ENCODE data around the gene SLC25A21. TPM values are rescaled to one million over a fixed set of nuclear protein-coding genes. Genes with fewer than 3 reads are reported as not detected.
"Not testable (repeated sequence)": the region's sequence is repeated elsewhere in the genome, so short reads cannot be mapped to it uniquely, and the experiment has no call there.

The SLC25A21 gene
- total RNA-seq, 1 experiment from 2014 or later: 7.1 TPM

- H3K9me3 Mint-ChIP-seq: no peaks in the 10 kb centered on the region
- no CpG with 5 or more reads among the region's 5 CpGs for WGBS (ENCODE audit: extremely low coverage, insufficient read length, low lambda C conversion rate)
These were observed 355.9 kb downstream of the SLC25A21 start for GRCh38 chr14:36816481-36816880.

GRCh38 chr14:36814783-36815182 lies 357.6 kb downstream of the SLC25A21 start:
- not testable (repeated sequence) for H3K4me1 Mint-ChIP-seq; H3K27ac Mint-ChIP-seq; H3K4me1 ChIP-seq (ENCODE audit: insufficient read depth, low read length); H3K4me3 Mint-ChIP-seq; H4K91ac ChIP-seq (ENCODE audit: insufficient read length, low read depth, low read length); H3K9me3 ChIP-seq (ENCODE audit: control insufficient read depth, low read depth, low read length); H3K18ac ChIP-seq (ENCODE audit: insufficient read length, low read depth, low read length); H3K14ac ChIP-seq (ENCODE audit: insufficient read depth, low read length); H4K20me1 ChIP-seq (ENCODE audit: control insufficient read depth, insufficient read depth, insufficient read length); H3K56ac ChIP-seq (ENCODE audit: insufficient read length, low read depth, low read length); H3K79me1 ChIP-seq (ENCODE audit: insufficient read depth, low read depth, low read length, poor library complexity, severe bottlenecking); H3K36me3 Mint-ChIP-seq (ENCODE audit: insufficient read depth in 1 of 3, low read depth in 3 of 3); H3K23me2 ChIP-seq (ENCODE audit: insufficient read length, low read depth, low read length, poor library complexity, severe bottlenecking); H2BK5ac ChIP-seq (ENCODE audit: insufficient read length, low read length); H2BK120ac ChIP-seq (ENCODE audit: low read depth, low read length, poor library complexity, severe bottlenecking); H3T11ph ChIP-seq (ENCODE audit: low read length); H3K27me3 ChIP-seq (ENCODE audit: insufficient read depth, low read length); H3K9me3 Mint-ChIP-seq; H2AFZ ChIP-seq (ENCODE audit: low read length); H4K5ac ChIP-seq (ENCODE audit: insufficient read length, low read depth, low read length); H3K27ac ChIP-seq (ENCODE audit: insufficient read length, low read depth, low read length); H2BK15ac ChIP-seq (ENCODE audit: low read depth, low read length); H3K23ac ChIP-seq (ENCODE audit: insufficient read length, low read depth, low read length); H4K8ac ChIP-seq (replicated peaks; ENCODE audit: insufficient read length, low read depth, low read length); H3K4me2 ChIP-seq (ENCODE audit: insufficient read depth, insufficient read length, low read length); H3K9ac ChIP-seq (ENCODE audit: extremely low read depth, insufficient read length, low read length); H3K79me2 ChIP-seq (ENCODE audit: insufficient read depth, low read length); H3K4ac ChIP-seq (ENCODE audit: low read depth, low read length); H2BK12ac ChIP-seq (ENCODE audit: insufficient read length, low read depth, low read length); H2AK5ac ChIP-seq (ENCODE audit: insufficient read length, low read length); H3K27me3 Mint-ChIP-seq (ENCODE audit: low read depth); DNase-seq; H2BK20ac ChIP-seq (ENCODE audit: low read depth, low read length, poor library complexity, severe bottlenecking)
- WGBS (ENCODE audit: extremely low coverage, insufficient read length, low lambda C conversion rate): no CpG with 5 or more reads among the region's 5 CpGs

More at GRCh38 chr14:36816481-36816880, 355.9 kb downstream of the SLC25A21 start:
- Histone ChIP-seq H3K14ac (ENCODE audit: insufficient read depth, low read length) (no peak overlapping the region), H3K9ac (ENCODE audit: extremely low read depth, insufficient read length, low read length) (no peak overlapping the region), H3K23me2 (ENCODE audit: insufficient read length, low read depth, low read length, poor library complexity, severe bottlenecking) (no peaks in the 10 kb centered on the region), H3K9me3 (ENCODE audit: control insufficient read depth, low read depth, low read length) (no peaks in the 10 kb centered on the region), H2BK20ac (ENCODE audit: low read depth, low read length, poor library complexity, severe bottlenecking) (no peak overlapping the region), H3K4ac (ENCODE audit: low read depth, low read length) (no peak overlapping the region), H3T11ph (ENCODE audit: low read length) (no peak overlapping the region), H4K8ac (replicated peaks; ENCODE audit: insufficient read length, low read depth, low read length) (no peak overlapping the region), H4K91ac (ENCODE audit: insufficient read length, low read depth, low read length) (no peak overlapping the region), H4K20me1 (ENCODE audit: control insufficient read depth, insufficient read depth, insufficient read length) (peaks cover 2% of the 10 kb centered on the region), H3K4me1 (ENCODE audit: insufficient read depth, low read length) (no peaks in the 10 kb centered on the region), H2BK15ac (ENCODE audit: low read depth, low read length) (no peak overlapping the region), H3K27ac (ENCODE audit: insufficient read length, low read depth, low read length) (no peak overlapping the region), H2BK5ac (ENCODE audit: insufficient read length, low read length) (no peak overlapping the region), H2AK5ac (ENCODE audit: insufficient read length, low read length) (no peak overlapping the region), H3K79me1 (ENCODE audit: insufficient read depth, low read depth, low read length, poor library complexity, severe bottlenecking) (no peaks in the 10 kb centered on the region), H3K18ac (ENCODE audit: insufficient read length, low read depth, low read length) (no peak overlapping the region), H3K79me2 (ENCODE audit: insufficient read depth, low read length) (no peaks in the 10 kb centered on the region), H4K5ac (ENCODE audit: insufficient read length, low read depth, low read length) (no peak overlapping the region), H3K23ac (ENCODE audit: insufficient read length, low read depth, low read length) (no peak overlapping the region), H2BK120ac (ENCODE audit: low read depth, low read length, poor library complexity, severe bottlenecking) (no peak overlapping the region), H2AFZ (ENCODE audit: low read length) (no peak overlapping the region), H2BK12ac (ENCODE audit: insufficient read length, low read depth, low read length) (no peak overlapping the region), H3K4me2 (ENCODE audit: insufficient read depth, insufficient read length, low read length) (no peak overlapping the region), H3K56ac (ENCODE audit: insufficient read length, low read depth, low read length) (no peak overlapping the region), H3K27me3 (ENCODE audit: insufficient read depth, low read length) (no peaks in the 10 kb centered on the region)
- H3K27me3 Mint-ChIP-seq (ENCODE audit: low read depth): no peaks in the 10 kb centered on the region; the same call in none of the 2 replicates
- no peak overlapping the region for H3K4me3 Mint-ChIP-seq
- no peaks in the 10 kb centered on the region for H3K36me3 Mint-ChIP-seq (ENCODE audit: insufficient read depth in 1 of 3, low read depth in 3 of 3)
- H3K27ac Mint-ChIP-seq: no peak overlapping the region
- H3K4me1 Mint-ChIP-seq: no peaks in the 10 kb centered on the region
- TF ChIP-seq CTCF (conservative IDR thresholded peaks at IDR 0.05): no peak
- DNase-seq: no peak

Measured in H9 (cell line).